GM23338 (cell line): ENCODE measurements around the gene RAPGEF4.

Experiments used
- CREB1 ChIP-seq: fragments of 250-450 bp; sonication (Bioruptor Pico); IDR thresholded peaks from 2 replicates; pipeline ENCODE4 v1.5.0; 2020; ENCODE audit warnings: low read depth, mild to moderate bottlenecking, moderate library complexity
- EZH2 ChIP-seq: fragments of 200-600 bp; sonication (generic); IDR thresholded peaks from one replicate; pipeline ENCODE4 v1.8.0; 2017; ENCODE audit warnings: antibody characterized with exemption, mild to moderate bottlenecking, low read depth; ENCODE audit not compliant: unreplicated experiment
- EZH2phosphoT487 ChIP-seq: fragments of 200-600 bp; sonication (generic); IDR thresholded peaks from one replicate; pipeline ENCODE4 v1.8.1; 2018; ENCODE audit warnings: antibody characterized with exemption; ENCODE audit not compliant: unreplicated experiment
- JUNB ChIP-seq: IDR thresholded peaks from one replicate; pipeline ENCODE4 v1.6.1; 2016; ENCODE audit warnings: antibody characterized with exemption; ENCODE audit not compliant: unreplicated experiment
- NANOG ChIP-seq: IDR thresholded peaks from 2 replicates; pipeline ENCODE4 v1.6.1; 2016; ENCODE audit warnings: antibody characterized with exemption, borderline replicate concordance
- POLR2AphosphoS5 ChIP-seq: IDR thresholded peaks from 2 replicates; pipeline ENCODE4 v1.6.1; 2016; ENCODE audit warnings: antibody characterized with exemption, low read depth
- STAT1 ChIP-seq: IDR thresholded peaks from one replicate; pipeline ENCODE4 v1.6.1; 2016; ENCODE audit warnings: antibody characterized with exemption; ENCODE audit not compliant: unreplicated experiment
- TF ChIP-seq, protein P1 (sequence below): IDR thresholded peaks from one replicate; pipeline ENCODE4 v1.6.1; 2018; ENCODE audit warnings: antibody characterized with exemption; ENCODE audit not compliant: unreplicated experiment
- TF ChIP-seq, protein P2 (sequence below), 2 experiments: fragments of 200-600 bp in 1 of 2; sonication (generic) in 1 of 2; conservative IDR thresholded peaks; 2 replicates each; pipeline versions ENCODE4 v1.5.1 to v1.6.1; 2016 to 2017; ENCODE audit warnings: antibody characterized with exemption in 2 of 2, low read depth in 2 of 2, mild to moderate bottlenecking in 2 of 2, moderate library complexity in 1 of 2
- TF ChIP-seq, protein P3 (sequence below): IDR thresholded peaks from 2 replicates; pipeline ENCODE4 v1.6.1; 2016; ENCODE audit warnings: antibody characterized with exemption

DNA sequence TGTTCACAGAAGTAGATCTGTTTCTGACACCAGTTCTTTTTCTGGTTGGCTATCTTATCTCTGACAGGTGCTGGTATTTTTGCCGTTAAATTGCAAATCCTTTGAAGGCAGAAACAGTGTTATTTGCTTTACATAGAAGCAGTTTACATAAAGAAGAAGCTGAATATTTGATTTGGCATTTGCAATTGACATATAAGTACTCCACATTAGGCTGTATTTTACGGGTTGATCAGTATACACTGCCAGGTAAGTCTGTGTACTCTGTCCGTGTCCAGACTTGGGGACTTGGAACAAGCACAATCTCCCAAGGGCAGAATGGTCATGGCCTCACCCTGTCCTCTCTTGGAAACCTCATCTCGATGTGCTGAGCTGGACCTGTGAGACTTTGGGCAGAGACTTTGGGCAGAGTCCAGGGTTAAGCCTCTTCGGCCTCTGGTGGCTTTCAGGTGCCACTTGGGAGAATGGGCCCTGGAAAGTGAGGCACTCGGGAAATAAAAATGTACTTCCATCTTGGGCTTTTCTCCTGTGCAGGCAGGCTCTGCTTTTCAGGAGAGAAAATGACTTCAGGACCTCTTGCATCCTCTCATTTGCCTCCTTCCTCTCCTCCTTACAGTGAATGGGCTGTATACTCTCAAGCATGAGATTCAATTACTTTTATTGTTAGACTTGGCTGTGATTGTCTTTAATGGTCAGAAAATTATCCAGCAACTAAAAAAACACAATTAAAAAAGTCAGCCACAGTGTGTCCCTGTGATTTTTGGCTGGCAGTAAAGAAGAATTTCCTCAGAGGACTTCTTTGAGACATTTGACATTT, 108.5 kb downstream of the RAPGEF4 start:
- TF ChIP-seq, protein P1, sequence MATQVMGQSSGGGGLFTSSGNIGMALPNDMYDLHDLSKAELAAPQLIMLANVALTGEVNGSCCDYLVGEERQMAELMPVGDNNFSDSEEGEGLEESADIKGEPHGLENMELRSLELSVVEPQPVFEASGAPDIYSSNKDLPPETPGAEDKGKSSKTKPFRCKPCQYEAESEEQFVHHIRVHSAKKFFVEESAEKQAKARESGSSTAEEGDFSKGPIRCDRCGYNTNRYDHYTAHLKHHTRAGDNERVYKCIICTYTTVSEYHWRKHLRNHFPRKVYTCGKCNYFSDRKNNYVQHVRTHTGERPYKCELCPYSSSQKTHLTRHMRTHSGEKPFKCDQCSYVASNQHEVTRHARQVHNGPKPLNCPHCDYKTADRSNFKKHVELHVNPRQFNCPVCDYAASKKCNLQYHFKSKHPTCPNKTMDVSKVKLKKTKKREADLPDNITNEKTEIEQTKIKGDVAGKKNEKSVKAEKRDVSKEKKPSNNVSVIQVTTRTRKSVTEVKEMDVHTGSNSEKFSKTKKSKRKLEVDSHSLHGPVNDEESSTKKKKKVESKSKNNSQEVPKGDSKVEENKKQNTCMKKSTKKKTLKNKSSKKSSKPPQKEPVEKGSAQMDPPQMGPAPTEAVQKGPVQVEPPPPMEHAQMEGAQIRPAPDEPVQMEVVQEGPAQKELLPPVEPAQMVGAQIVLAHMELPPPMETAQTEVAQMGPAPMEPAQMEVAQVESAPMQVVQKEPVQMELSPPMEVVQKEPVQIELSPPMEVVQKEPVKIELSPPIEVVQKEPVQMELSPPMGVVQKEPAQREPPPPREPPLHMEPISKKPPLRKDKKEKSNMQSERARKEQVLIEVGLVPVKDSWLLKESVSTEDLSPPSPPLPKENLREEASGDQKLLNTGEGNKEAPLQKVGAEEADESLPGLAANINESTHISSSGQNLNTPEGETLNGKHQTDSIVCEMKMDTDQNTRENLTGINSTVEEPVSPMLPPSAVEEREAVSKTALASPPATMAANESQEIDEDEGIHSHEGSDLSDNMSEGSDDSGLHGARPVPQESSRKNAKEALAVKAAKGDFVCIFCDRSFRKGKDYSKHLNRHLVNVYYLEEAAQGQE, result no peak
- TF ChIP-seq CREB1 (CRISPR knock-in tag), result no peak
- TF ChIP-seq, protein P2, sequence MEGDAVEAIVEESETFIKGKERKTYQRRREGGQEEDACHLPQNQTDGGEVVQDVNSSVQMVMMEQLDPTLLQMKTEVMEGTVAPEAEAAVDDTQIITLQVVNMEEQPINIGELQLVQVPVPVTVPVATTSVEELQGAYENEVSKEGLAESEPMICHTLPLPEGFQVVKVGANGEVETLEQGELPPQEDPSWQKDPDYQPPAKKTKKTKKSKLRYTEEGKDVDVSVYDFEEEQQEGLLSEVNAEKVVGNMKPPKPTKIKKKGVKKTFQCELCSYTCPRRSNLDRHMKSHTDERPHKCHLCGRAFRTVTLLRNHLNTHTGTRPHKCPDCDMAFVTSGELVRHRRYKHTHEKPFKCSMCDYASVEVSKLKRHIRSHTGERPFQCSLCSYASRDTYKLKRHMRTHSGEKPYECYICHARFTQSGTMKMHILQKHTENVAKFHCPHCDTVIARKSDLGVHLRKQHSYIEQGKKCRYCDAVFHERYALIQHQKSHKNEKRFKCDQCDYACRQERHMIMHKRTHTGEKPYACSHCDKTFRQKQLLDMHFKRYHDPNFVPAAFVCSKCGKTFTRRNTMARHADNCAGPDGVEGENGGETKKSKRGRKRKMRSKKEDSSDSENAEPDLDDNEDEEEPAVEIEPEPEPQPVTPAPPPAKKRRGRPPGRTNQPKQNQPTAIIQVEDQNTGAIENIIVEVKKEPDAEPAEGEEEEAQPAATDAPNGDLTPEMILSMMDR (conservative IDR thresholded peaks at IDR 0.05; ENCODE audit: low read depth in 2 of 2), result no peak
- TF ChIP-seq EZH2, result no peak
- no peak for TF ChIP-seq POLR2AphosphoS5
- no peak for TF ChIP-seq NANOG
- no peak for TF ChIP-seq JUNB
- no peak for TF ChIP-seq STAT1
- no peak for TF ChIP-seq EZH2phosphoT487
- TF ChIP-seq, protein P3, sequence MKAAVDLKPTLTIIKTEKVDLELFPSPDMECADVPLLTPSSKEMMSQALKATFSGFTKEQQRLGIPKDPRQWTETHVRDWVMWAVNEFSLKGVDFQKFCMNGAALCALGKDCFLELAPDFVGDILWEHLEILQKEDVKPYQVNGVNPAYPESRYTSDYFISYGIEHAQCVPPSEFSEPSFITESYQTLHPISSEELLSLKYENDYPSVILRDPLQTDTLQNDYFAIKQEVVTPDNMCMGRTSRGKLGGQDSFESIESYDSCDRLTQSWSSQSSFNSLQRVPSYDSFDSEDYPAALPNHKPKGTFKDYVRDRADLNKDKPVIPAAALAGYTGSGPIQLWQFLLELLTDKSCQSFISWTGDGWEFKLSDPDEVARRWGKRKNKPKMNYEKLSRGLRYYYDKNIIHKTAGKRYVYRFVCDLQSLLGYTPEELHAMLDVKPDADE, result no peak
